HG03342 (cell line): ENCODE measurements around the gene ANXA11.

ENCODE experiments used
- ATAC-seq: cut with Tn5 transposase; IDR thresholded peaks from one replicate; pipeline ENCODE4 v1.9.1; 2021; ENCODE audit warnings: mild to moderate bottlenecking, moderate library complexity; ENCODE audit not compliant: unreplicated experiment

ANXA11 gene

DNA sequence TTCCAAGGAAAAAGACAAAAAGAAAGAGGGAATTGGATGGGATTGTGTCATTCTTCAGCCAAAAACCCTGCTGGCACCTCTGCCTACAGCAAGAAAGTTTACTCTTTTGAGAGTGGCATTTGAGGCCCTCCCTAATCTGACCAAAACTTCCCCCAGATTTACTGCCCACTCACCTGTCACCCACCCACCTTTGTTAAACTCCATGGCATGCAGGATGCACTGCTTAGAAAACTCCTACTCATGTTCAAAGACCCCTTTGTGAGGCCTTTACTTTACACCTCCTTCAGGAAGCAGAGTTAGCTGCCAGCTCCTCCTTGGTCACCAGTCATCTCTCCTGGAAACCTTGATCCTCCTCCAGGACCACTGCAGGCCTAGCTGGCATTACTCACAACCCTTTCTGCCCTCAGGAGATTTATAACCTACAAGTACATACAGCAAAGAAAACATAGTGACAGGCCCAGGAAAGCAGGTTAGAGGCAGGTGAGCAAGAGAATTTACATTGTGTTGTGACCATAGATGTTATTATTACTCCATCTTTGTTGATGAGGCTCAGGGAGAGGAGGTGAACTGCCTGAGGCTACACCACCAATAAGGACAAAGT is 83.1 kb downstream of the ANXA11 start:
- no peak for ATAC-seq

DNA sequence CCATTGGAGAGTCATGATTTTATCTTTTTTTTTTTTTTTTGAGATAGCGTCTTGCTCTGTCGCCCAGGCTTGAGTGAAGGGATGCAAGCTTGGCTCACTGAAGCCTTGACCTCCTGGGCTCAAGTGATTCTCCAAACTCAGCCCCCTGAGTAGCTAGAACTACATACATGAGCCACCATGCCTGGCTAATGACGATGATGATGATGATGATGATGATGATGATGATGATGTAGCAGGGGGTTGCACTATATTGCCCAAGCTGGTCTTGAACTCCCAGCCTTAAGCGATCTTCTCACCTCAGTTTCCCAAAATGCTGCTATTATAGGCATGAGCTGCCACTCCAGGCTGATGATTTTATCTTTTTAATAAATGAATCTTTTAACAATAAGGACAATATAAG is 86.7 kb downstream of the ANXA11 start:
- ATAC-seq, result no peak

DNA sequence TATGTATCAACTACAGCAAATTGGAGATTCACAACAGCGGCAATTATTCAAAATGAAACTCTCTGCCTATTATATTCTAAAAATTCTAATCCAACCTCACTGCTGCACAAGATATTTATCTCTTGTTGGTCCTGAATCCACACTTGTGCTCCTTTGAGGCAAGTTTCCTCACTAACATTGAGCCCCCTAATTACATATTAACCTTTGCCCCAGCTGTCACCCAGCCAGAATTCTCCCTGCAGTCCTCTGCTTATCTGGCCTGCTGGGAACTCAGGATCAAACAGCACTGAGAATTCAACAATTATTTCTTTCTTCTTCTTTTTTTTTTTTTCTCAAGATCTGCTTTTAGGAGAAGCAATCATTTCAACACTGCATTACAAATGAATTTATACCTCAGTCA is 94.4 kb downstream of the ANXA11 start:
- ATAC-seq, result no peak

DNA sequence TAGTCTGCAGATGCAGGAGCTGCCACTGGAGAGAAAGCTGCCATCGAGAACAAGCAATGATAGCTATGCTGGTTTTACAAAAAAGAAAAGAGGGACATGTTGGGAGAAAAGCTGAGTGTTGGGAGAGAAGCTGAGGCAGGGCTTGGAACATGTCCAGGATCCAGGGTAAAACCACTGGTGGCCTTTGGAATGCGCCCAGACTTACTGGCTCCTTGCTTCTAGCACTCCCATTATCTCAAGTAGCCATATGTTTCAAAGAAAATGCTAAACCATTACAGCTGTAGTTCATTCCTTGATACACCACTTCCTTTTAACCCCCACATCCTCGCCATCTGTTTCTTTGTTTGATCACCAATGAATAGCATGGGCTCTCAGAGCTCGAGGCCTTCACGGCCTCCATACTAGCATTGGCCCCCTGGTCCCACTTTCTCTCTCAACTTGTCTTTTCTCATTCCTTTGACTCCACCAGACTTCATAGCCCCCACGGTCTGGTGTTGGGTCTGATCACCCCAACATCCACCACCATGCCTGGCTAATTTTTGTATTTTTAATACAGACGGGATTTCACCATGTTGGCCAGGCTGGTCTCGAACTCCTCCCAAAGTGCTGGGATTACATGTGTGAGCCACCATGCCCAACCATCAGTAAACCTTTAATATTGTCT is 96.6 kb downstream of the ANXA11 start:
- ATAC-seq, result no peak

DNA sequence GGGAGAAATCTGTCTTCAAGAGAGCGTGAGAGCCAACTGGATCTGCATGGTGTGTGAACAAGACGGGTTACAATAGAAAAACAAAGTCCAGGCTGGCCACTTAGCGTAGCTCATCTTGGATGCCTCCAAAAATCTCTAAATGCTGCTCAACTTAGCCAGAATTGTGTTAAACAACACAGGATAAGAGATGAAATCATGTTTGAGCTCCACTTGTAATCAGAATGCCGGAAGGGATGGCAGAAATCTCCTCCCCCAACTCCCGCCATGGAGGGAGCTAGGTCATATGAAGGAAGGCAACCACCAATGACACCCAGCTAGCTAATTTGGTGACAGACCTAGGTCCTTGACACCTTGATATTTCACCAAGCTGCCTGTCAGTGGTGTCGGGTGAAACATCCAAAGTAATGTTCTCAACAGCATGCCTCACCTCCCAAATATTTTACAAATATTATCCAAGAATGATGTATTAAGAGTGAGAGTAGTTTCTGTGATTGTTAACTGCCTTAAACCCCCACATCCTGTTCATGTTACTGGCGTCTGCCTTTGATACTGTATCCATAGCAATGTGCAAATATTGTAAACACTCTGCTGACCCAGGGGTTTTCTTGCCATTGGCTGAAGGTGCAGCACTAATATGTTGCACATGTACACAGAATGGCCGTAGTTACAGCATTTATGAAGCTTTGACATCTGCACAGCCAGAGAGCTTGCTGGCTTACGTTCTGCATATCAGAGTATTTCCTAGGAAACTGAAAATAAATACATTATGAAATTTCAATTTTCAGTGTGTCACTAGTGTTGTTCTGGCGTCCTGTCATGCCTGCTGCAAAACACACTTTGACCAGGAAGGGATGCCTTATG is 101.0 kb downstream of the ANXA11 start:
- ATAC-seq, result peak; percentile 89
